ENCODE measurements around the gene ABTB1.

Gene ABTB1

GRCh38 chr3:127707851-127708411 lies 35.2 kb downstream of the ABTB1 start:
- no peak for DNase-seq

- no peak for DNase-seq
These were observed 36.1 kb downstream of the ABTB1 start for GRCh38 chr3:127708837-127709236.

DNA sequence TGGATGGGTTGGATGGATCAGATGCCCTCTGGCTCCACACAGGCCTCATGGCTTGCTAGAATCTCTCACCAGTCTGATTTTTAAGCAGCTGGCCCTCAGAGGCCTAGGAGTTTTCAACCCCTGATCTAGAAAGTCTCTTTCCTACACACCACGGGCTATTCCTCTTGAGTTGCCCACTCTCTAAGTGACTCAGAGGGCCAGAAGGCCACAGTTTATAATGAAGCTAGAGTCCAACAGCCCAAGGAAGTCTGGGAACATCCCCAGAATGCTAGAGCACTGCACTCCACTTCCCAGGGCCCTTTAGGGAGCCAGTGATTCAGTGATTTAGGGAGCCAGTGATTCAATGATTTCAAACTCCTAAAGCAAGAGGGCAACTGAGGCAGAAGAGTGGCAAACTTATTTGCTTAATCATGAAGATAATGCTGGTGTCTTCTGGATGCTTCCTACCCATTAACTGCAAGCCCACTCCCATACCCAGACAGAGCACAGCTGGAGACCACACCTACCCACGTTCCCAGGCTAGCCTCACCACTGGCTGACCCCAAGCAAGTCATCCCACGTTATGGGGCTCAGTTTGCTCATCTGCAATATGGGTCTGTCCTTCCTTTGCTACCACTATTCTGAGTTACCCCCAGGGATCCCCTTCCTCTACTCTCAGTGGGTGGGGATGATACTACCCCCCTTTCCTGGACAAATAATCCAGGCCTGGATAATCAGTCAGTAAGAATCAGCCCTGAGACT lies 36.7 kb downstream of the ABTB1 start:
- no peak for DNase-seq

- DNase-seq: no peak
These were observed 37.6 kb downstream of the ABTB1 start for GRCh38 chr3:127710155-127710941.

DNA sequence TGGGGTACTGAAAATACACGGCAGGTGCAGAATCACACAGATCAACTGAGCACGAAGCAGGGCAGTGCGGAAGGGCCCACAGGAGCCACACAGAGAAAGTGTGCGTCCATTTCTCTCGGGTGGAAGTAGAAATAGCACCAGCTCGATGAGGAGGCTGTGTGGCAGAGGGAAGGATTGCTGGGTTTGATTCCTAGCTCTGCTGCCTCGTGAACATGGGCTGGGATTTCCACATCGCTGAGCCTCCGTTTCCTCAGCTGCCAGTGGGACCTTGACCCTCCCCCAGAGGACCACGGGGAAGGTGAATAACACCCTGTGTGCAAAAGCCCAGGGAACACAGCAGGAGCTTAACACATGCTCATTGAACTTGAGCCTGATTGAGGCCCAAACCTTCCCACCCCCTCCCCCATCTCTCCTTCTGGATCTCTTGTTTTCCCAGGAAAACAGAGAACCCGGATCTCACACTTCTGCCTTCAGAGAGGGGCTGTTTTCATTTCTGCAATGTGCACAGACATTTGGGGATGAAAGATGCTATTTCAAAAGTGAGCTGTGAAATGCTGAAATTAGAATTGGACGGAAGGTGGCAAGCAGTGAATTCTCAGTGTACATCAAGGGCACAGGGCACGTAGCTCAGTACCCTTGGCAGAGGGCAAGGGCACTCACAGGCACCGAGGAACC lies 38.4 kb downstream of the ABTB1 start:
- DNase-seq: no peak

GRCh38 chr3:127711896-127712295 lies 39.1 kb downstream of the ABTB1 start:
- DNase-seq: no peak

DNA sequence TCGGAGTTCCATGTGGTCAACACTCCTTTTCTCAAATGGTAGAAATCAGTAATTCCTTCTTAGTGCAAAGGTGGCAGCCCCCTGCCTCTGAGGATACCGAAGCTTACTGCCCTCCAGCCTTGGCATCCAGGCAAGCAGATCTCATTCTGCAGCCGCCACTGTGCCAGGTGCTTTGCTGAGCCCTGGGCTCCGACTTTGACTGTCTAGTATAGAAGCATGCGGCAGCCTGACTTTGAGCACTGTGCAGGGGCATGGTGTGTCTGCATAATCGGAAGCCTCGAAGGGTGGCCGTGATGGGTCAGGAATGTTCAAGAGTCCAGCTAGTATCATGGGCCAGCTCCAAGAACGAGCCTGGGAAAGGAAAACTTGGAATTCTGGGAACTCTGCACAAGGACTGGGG lies 39.7 kb downstream of the ABTB1 start:
- DNase-seq: no peak

GRCh38 chr3:127712881-127713771 lies 40.4 kb downstream of the ABTB1 start:
- no peak for DNase-seq

DNA sequence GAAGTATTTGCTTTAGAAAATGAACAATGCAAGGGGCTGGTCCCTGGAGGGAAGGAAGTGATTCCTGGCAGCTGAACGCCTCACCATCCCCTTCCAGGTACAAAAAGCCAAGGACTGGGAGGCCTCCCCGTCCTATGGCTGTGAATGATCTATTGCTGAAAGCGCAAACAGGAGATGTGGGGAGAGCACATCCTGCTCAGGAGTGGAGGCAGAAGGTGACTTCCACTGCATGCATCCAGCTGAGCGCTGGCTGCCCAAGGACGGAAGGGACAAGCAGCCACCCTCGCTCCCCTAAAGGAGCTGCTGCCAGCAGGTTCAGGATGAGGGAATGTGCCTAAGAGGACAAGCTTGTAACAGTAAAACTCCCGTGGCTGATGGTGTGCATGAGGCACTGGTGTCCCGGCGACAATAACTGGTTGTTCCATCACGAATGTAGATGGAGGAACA lies 41.4 kb downstream of the ABTB1 start:
- no peak for DNase-seq

DNA sequence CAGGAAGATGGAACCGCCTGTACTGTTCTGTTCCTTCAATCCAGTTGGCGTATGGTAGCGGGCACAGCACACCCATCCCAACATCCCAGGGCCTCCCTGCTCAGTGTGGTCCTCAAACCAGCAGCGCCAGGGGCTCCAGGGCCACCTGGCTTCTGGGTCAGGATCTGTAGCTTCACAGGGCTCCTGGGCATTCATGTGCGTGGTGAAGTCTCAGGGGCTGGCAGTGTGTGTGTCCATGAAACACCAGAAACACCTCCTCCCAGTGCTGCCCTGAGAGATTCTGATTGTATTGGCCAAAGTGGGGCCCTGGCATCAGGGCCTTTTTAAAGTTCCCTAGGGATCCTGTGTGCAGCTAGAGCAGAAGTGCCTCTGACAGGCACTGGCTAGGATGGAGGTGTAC lies 42.1 kb downstream of the ABTB1 start:
- no peak for DNase-seq

DNA sequence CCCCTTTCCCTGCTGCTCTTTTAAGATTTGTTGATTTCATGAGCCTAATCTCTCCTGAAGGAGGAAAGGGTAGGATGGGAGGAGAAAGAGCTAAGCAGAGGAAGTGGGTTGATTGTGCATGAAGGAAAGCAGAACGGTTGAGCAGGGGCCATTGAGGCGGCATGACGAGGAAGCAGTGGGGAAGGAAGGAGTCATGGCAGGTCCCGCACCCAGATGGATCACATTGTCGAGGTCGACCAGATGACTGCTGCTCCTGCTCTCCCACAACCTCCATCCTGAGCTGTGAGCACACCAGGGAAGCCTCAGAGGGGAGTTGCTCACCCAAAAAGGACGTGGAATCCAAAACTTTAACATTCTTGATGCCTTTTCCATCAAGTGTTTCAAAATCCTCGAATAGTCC lies 42.8 kb downstream of the ABTB1 start:
- no peak for DNase-seq

GRCh38 chr3:127716384-127716783 lies 43.6 kb downstream of the ABTB1 start:
- DNase-seq: no peak

GRCh38 chr3:127717357-127718244 lies 44.8 kb downstream of the ABTB1 start:
- DNase-seq: no peak

- no peak for DNase-seq
These were observed 45.6 kb downstream of the ABTB1 start for GRCh38 chr3:127718245-127718915.

DNA sequence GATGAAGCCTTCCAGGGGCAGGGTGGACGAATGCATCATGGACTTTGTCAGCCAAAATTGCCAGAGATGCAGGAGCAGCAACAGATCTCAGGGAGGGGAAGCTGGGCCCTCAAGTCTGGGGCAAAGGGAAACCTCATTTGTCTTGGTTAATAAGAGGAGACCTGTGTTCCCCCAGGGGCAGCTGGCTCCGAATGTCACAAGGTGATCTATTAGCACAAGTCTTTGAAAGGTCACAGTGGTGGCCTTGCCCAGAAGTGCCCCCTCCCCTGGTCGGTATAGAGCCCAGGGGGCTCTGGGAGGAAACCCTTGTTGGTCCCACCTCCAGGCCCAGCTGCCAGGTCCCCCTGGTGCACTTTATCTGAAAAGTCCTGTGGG lies 46.2 kb downstream of the ABTB1 start:
- DNase-seq: no peak

- no peak for DNase-seq
These were observed 46.6 kb downstream of the ABTB1 start for GRCh38 chr3:127719369-127719768.

GRCh38 chr3:127720161-127720823 lies 47.5 kb downstream of the ABTB1 start:
- DNase-seq: no peak

DNA sequence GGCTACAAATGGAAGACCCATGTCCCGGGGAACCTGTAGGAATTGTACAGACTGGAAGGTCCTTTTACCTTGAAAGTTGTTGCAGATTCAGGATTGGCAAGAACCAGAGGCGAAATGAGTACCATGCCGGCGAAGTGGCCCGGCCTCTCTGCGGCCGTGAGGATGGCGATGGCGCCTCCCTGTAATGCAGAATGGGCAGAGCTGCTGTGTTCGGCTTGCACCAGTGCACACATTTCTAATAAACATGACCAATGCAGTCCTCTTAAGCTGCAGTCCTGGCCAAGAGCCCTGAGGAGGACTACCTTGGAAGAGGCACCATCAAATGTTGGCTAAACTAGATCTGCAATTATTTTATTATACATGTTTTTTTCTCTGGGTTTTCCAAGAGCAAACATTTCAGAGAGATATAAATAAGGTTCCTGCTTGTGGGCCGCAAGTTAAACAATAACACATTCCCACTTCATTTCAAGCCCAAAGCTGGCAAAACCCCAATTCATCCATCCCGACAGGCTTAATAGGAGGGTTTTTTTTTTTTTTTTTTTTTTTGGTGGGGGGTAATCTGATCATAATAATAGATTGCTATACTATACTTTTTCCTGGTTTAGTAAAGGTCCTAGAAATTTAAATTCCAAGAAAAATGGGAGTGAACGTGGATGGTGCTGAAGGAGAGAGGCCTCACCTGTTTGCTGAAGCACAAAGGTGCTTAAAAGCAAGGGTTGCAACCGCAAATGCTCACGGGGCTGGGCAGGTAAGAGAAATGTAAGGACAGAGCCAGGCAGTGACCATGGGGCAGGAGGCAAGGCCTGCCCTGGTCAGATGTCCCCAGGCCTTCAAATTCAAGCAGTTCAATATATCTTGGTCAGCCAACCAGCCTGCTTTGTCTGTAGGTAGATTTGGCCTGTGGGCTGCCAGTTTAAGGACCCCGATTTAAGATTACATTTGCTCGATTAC lies 48.5 kb downstream of the ABTB1 start:
- DNase-seq: no peak

Measured in NCI-H748 treated with DMSO at 0.1 percent for 48 hours (cell line).